WERI-Rb-1 (cell line): Measurements from ENCODE around the gene CARMIL3.
"Not testable (repeated sequence)": the region's sequence is repeated elsewhere in the genome, so short reads cannot be mapped to it uniquely, and the experiment has no call there.

Experiments used
- DNase-seq: peaks from one replicate; pipeline ENCODE4 v3.0.0-alpha.2; 2020
- H3K27ac ChIP-seq: fragments of 250-450 bp; sonication (Bioruptor Pico); 2 replicates; pipeline ENCODE4 v1.5.1; 2020; ENCODE audit warnings: mild to moderate bottlenecking, moderate library complexity
- H3K27me3 ChIP-seq: fragments of 250-450 bp; sonication (Bioruptor Pico); 2 replicates; pipeline ENCODE4 v1.5.1; 2021; ENCODE audit warnings: mild to moderate bottlenecking, low read depth, moderate library complexity; ENCODE audit not compliant: insufficient read depth, severe bottlenecking
- H3K36me3 ChIP-seq: fragments of 250-450 bp; sonication (Bioruptor Pico); 2 replicates; pipeline ENCODE4 v1.5.1; 2020; ENCODE audit warnings: mild to moderate bottlenecking, moderate library complexity
- H3K4me3 ChIP-seq: 2 replicates; pipeline ENCODE4 v1.5.1; 2011; ENCODE audit warnings: low read depth, mild to moderate bottlenecking, control low read depth, low read length
- H3K9me3 ChIP-seq: fragments of 250-450 bp; sonication (Bioruptor Pico); 2 replicates; pipeline ENCODE4 v1.5.1; 2021; ENCODE audit warnings: mild to moderate bottlenecking, moderate library complexity; ENCODE audit not compliant: severe bottlenecking
- CTCF ChIP-seq: IDR thresholded peaks from 2 replicates; pipeline ENCODE4 v1.5.1; 2011; ENCODE audit warnings: low read depth, mild to moderate bottlenecking, control low read depth, inconsistent platforms, low read length

The CARMIL3 gene

GRCh38 chr14:24035769-24036168 lies 16.0 kb upstream of the CARMIL3 start:
- DNase-seq, H3K36me3 ChIP-seq, H3K9me3 ChIP-seq, H3K27me3 ChIP-seq: not testable (repeated sequence)
- H3K27ac ChIP-seq: peak overlapping the region; percentile 73
- peak overlapping the region; percentile 58 for H3K4me3 ChIP-seq
- 0 out of 2 replicates have a peak, but pooled peaks have one; percentile 3 for TF ChIP-seq CTCF

GRCh38 chr14:24036169-24036962 lies 15.4 kb upstream of the CARMIL3 start:
- TF ChIP-seq CTCF: peak; percentile 73
- H3K27me3 ChIP-seq: no peaks in the 10 kb centered on the region
- H3K36me3 ChIP-seq: no peaks in the 10 kb centered on the region
- peak overlapping the region; percentile 73 for H3K27ac ChIP-seq
- peak overlapping the region; percentile 58 for H3K4me3 ChIP-seq
- peak; percentile 81 for DNase-seq
- H3K9me3 ChIP-seq: peaks cover 8% of the 10 kb centered on the region

- peak overlapping the region; percentile 58 for H3K4me3 ChIP-seq
- H3K27me3 ChIP-seq, H3K9me3 ChIP-seq, H3K36me3 ChIP-seq, H3K27ac ChIP-seq, DNase-seq: not testable (repeated sequence)
Measured at GRCh38 chr14:24036963-24037657, 14.7 kb upstream of the CARMIL3 start.

- DNase-seq: no peak
- H3K27ac ChIP-seq: no peak overlapping the region
- peaks cover 5% of the 10 kb centered on the region for H3K9me3 ChIP-seq
- H3K27me3 ChIP-seq: no peaks in the 10 kb centered on the region
- H3K36me3 ChIP-seq: no peaks in the 10 kb centered on the region
- no peak overlapping the region for H3K4me3 ChIP-seq
- no peak for TF ChIP-seq CTCF
Measured at GRCh38 chr14:24037658-24038037, 14.2 kb upstream of the CARMIL3 start.

- H3K36me3 ChIP-seq: no peaks in the 10 kb centered on the region
- DNase-seq: no peak
- H3K9me3 ChIP-seq: no peaks in the 10 kb centered on the region
- no peak overlapping the region for H3K27ac ChIP-seq
- no peak for TF ChIP-seq CTCF
- no peak overlapping the region for H3K4me3 ChIP-seq
- no peaks in the 10 kb centered on the region for H3K27me3 ChIP-seq
Measured at GRCh38 chr14:24038686-24039085, 13.1 kb upstream of the CARMIL3 start.

GRCh38 chr14:24040692-24041091 lies 11.1 kb upstream of the CARMIL3 start:
- Histone ChIP-seq H3K27me3 (no peaks in the 10 kb centered on the region), H3K4me3 (no peak overlapping the region), H3K9me3 (no peaks in the 10 kb centered on the region), H3K27ac (no peak overlapping the region), H3K36me3 (no peaks in the 10 kb centered on the region)
- TF ChIP-seq CTCF: no peak
- DNase-seq: no peak
